ENCODE data around the gene NID1. TPM values are rescaled to one million over a fixed set of nuclear protein-coding genes. Genes with fewer than 3 reads are reported as not detected.

Gene NID1
- total and polyA plus RNA-seq, 2 of the 4 experiments (the other 2 are of a cell fraction) = 21.9 to 83.3 TPM

DNA sequence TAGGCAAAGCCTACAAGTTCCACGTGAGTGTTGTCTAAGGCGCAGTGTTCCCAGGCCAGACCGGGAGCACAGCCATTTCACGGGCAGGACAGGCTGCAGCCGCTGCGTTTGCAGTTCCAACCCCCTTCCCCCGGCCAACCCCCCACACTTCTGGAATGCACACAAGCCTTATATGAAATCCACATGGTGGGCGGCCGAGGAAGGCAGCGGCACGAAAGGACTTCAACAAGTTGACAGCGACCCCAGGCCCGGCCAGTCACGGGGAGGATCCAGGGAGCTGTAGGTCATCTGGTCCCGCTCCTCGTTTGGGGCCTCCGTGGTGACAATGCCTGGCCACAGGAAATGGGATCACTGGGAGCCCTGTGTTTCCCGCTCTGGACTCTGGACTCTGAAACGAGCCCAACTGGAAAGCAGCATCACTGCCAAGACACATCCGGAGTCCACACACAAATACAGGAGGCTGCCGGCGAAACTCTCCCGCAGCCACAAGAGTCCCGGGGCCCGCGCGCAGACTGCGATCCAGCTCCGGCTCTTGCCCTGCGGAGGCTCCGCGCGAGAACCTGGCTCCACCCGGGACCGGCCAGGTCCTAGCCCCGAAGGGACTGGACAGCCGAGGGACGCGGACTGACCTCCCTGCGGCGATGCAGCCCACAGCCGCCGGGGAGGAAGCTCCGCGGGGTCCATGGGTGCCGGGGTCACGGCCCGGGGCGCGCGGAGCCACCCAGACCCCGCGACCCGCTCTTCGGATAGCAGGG lies 794 bp downstream of the NID1 start:
- no peaks in the 10 kb centered on the region for H3K9me3 ChIP-seq (ENCODE audit: control insufficient read depth, insufficient read depth, low read length)
- ATAC-seq (ENCODE audit: low read depth) (peak; percentile 38), DNase-seq (peak; percentile 63)
- intact Hi-C loops (cut with micrococcal nuclease) = loop anchor here (1.0 to 2.0 kb wide), 3 partner anchors 80 to 197 kb away; partner anchors contain the start of gene LYST
- in situ Hi-C loops (cut with MboI; ENCODE audit: low sequenced_read_pairs) = no loop called here
- peak overlapping the region; percentile 1; the same call in 1 of the 3 replicates for H2BK15ac ChIP-seq (ENCODE audit: low read depth, low read length)
- H4K91ac ChIP-seq (ENCODE audit: insufficient read depth, low read depth, low read length) = peak overlapping the region; percentile 55
- ChIA-PET CTCF (interaction anchor here (1.3 to 1.4 kb wide), 2 partner anchors 33 to 92 kb away, joined by 3 to 8 read pairs; no protein-coding TSS in a partner anchor), POLR2A (ENCODE audit: unreplicated experiment) (interaction anchor here (1.0 kb wide), 1 partner anchor 13 kb away, joined by 3 read pairs; no protein-coding TSS in a partner anchor)
- no peak for TF ChIP-seq CHD1 (IDR thresholded peaks at IDR 0.05; ENCODE audit: low read depth, low read length)
- peak; percentile 38; the same call in 1 of the 2 replicates for TF ChIP-seq MXI1 (IDR thresholded peaks at IDR 0.05; ENCODE audit: borderline replicate concordance, low read depth, low read length)
- TF ChIP-seq RAD21 (IDR thresholded peaks at IDR 0.05; ENCODE audit: low read length) = no peak
- TF ChIP-seq, protein P1, sequence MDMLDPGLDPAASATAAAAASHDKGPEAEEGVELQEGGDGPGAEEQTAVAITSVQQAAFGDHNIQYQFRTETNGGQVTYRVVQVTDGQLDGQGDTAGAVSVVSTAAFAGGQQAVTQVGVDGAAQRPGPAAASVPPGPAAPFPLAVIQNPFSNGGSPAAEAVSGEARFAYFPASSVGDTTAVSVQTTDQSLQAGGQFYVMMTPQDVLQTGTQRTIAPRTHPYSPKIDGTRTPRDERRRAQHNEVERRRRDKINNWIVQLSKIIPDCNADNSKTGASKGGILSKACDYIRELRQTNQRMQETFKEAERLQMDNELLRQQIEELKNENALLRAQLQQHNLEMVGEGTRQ (IDR thresholded peaks at IDR 0.05; ENCODE audit: low read depth, low read length) = no peak
- peak; percentile 25; the same call in 1 of the 2 replicates for TF ChIP-seq POLR2A (IDR thresholded peaks at IDR 0.05; ENCODE audit: low read depth, low read length)
- TF ChIP-seq MAZ (IDR thresholded peaks at IDR 0.05; ENCODE audit: borderline replicate concordance, low read depth, low read length) = no peak
- peak overlapping the region; percentile 75 for H3K4me2 ChIP-seq (ENCODE audit: low read depth, low read length)
- no TSS peak for BruUV-seq (replicated peaks)
- H3K9me1 ChIP-seq (ENCODE audit: insufficient read depth, low read length) = no peaks in the 10 kb centered on the region
- H3K27ac ChIP-seq (ENCODE audit: insufficient read depth, low read length) = peak overlapping the region; percentile 50
- peak overlapping the region; percentile 70 for H3K4ac ChIP-seq (ENCODE audit: low read depth, low read length)
- H4K5ac ChIP-seq (ENCODE audit: low read depth, low read length) = no peak overlapping the region
- peak overlapping the region; percentile 91 for H2AK9ac ChIP-seq (replicated peaks; ENCODE audit: low read depth, low read length, poor library complexity)
- H2BK5ac ChIP-seq (ENCODE audit: low read depth, low read length, poor library complexity, severe bottlenecking) = peak overlapping the region; percentile 36
- H3K27me3 ChIP-seq (ENCODE audit: control insufficient read depth, insufficient read depth, low read length) = no peaks in the 10 kb centered on the region
- peak overlapping the region; percentile 67 for H3K14ac ChIP-seq (replicated peaks; ENCODE audit: low read depth, low read length)
- H3K36me3 ChIP-seq (ENCODE audit: control insufficient read depth, insufficient read depth, low read length) = no peaks in the 10 kb centered on the region
- peak overlapping the region; percentile 66 for H3K23ac ChIP-seq (ENCODE audit: low read depth, low read length)
- H2BK20ac ChIP-seq (ENCODE audit: low read depth, low read length) = peak overlapping the region; percentile 11
- peaks cover 25 to 26% of the 10 kb centered on the region in 2 experiments for H3K79me1 ChIP-seq (ENCODE audit: low read depth in 1 of 2, low read length in 2 of 2)
- H4K8ac ChIP-seq (ENCODE audit: low read depth in 2 of 2, low read length in 2 of 2) = peak overlapping the region; percentile 3 to 64; a peak in 3 of 4 replicates
- dilution Hi-C loops (cut with HindIII; ENCODE audit: low sequenced_read_pairs, unreplicated experiment) = no loop called here
- H2BK120ac ChIP-seq (ENCODE audit: low read depth, low read length) = peak overlapping the region; percentile 44
- peak overlapping the region; percentile 65; the same call in 1 of the 2 replicates for H2AK5ac ChIP-seq (ENCODE audit: low read depth, low read length)
- WGBS, 2 experiments (ENCODE audit: extremely low coverage in 2 of 2, insufficient read length in 1 of 2) = 0% methylated on average over 25 of the region's 55 CpGs; no CpG with 5 or more reads in 1 of the 2 experiments
- peak overlapping the region; percentile 74 for H3K56ac ChIP-seq (ENCODE audit: extremely low read depth, insufficient read depth, low read length)
- peak overlapping the region; percentile 78 for H3K4me3 ChIP-seq (ENCODE audit: insufficient read depth, low read depth, low read length)
- peak overlapping the region; percentile 73 for H3K9ac ChIP-seq (ENCODE audit: low read depth, low read length)
- peak overlapping the region; percentile 97 for H2AFZ ChIP-seq (replicated peaks; ENCODE audit: low read length, poor library complexity)
- peak overlapping the region; percentile 0; the same call in 1 of the 2 replicates for H3K18ac ChIP-seq (ENCODE audit: low read depth, low read length)
- peaks cover 3% of the 10 kb centered on the region for H3K4me1 ChIP-seq (ENCODE audit: control insufficient read depth, insufficient read depth, low read length)
- H4K20me1 ChIP-seq (ENCODE audit: insufficient read depth, low read length) = no peaks in the 10 kb centered on the region
